Trophoblast cell (in vitro differentiated cells and primary cell): ENCODE data around the gene GADD45G.

Source experiments
- DNase-seq, 2 donors: peaks; one replicate each; pipeline ENCODE4 v3.0.0-alpha.2; 2016
- H2AFZ ChIP-seq: 2 replicates; pipeline ENCODE4 v1.6.1; 2013; ENCODE audit warnings: low read length, moderate library complexity, mild to moderate bottlenecking; ENCODE audit not compliant: insufficient read depth, poor library complexity
- H2AK5ac ChIP-seq: 2 replicates; pipeline ENCODE4 v1.6.1; 2013; ENCODE audit warnings: mild to moderate bottlenecking, low read length
- H2BK120ac ChIP-seq: 2 replicates; pipeline ENCODE4 v1.6.1; 2013; ENCODE audit warnings: low read length, mild to moderate bottlenecking, moderate library complexity; ENCODE audit not compliant: insufficient read depth, poor library complexity
- H2BK12ac ChIP-seq: 2 replicates; pipeline ENCODE4 v1.6.1; 2013; ENCODE audit warnings: mild to moderate bottlenecking, low read length, moderate library complexity
- H2BK5ac ChIP-seq: 2 replicates; pipeline ENCODE4 v1.6.1; 2013; ENCODE audit warnings: low read length, low read depth, moderate library complexity, mild to moderate bottlenecking; ENCODE audit not compliant: poor library complexity
- H3K14ac ChIP-seq: 2 replicates; pipeline ENCODE4 v1.6.1; 2013; ENCODE audit warnings: mild to moderate bottlenecking, low read length
- H3K18ac ChIP-seq: 2 replicates; pipeline ENCODE4 v1.6.1; 2013; ENCODE audit warnings: mild to moderate bottlenecking, low read length
- H3K23ac ChIP-seq: 2 replicates; pipeline ENCODE4 v1.6.1; 2013; ENCODE audit warnings: low read length
- H3K27ac ChIP-seq: 2 replicates; pipeline ENCODE4 v1.5.1; 2013; ENCODE audit warnings: low read depth, mild to moderate bottlenecking, inconsistent platforms, low read length, moderate library complexity
- H3K27me3 ChIP-seq: 2 replicates; pipeline ENCODE4 v1.6.1; 2013; ENCODE audit warnings: inconsistent platforms, mild to moderate bottlenecking, low read length, moderate library complexity; ENCODE audit not compliant: insufficient read depth
- H3K36me3 ChIP-seq, 2 experiments: 1 replicate in 1 of 2; 2 replicates in 1 of 2; pipeline ENCODE4 v1.6.1; 2013; ENCODE audit warnings: low read length in 2 of 2, mild to moderate bottlenecking in 2 of 2, moderate library complexity in 1 of 2; ENCODE audit not compliant: insufficient read depth in 2 of 2, control insufficient read depth in 1 of 2
- H3K4ac ChIP-seq: 2 replicates; pipeline ENCODE4 v1.6.1; 2013; ENCODE audit warnings: low read depth, mild to moderate bottlenecking, low read length, moderate library complexity
- H3K4me1 ChIP-seq, 2 experiments: 1 replicate in 1 of 2; 2 replicates in 1 of 2; pipeline ENCODE4 v1.6.1; 2013; ENCODE audit warnings: low read length in 2 of 2, mild to moderate bottlenecking in 2 of 2, moderate library complexity in 1 of 2; ENCODE audit not compliant: insufficient read depth in 2 of 2, control insufficient read depth in 1 of 2
- H3K4me2 ChIP-seq: 2 replicates; pipeline ENCODE4 v1.6.1; 2013; ENCODE audit warnings: inconsistent platforms, mild to moderate bottlenecking, low read length, moderate library complexity
- H3K4me3 ChIP-seq: 2 replicates; pipeline ENCODE4 v1.5.1; 2013; ENCODE audit warnings: mild to moderate bottlenecking, low read depth, low read length, inconsistent platforms
- H3K79me1 ChIP-seq: one replicate; pipeline ENCODE4 v1.6.1; 2013; ENCODE audit warnings: low read length
- H3K79me2 ChIP-seq: 2 replicates; pipeline ENCODE4 v1.6.1; 2013; ENCODE audit warnings: low read length, mild to moderate bottlenecking; ENCODE audit not compliant: control insufficient read depth, insufficient read depth, poor library complexity
- H3K9ac ChIP-seq: 2 replicates; pipeline ENCODE4 v1.6.1; 2013; ENCODE audit warnings: mild to moderate bottlenecking, low read length
- H3K9me3 ChIP-seq: 2 replicates; pipeline ENCODE4 v1.6.1; 2013; ENCODE audit warnings: low read depth, mild to moderate bottlenecking, control low read depth, inconsistent platforms, low read length; ENCODE audit not compliant: insufficient read depth
- H4K12ac ChIP-seq: 2 replicates; pipeline ENCODE4 v1.6.1; 2013; ENCODE audit warnings: low read depth, mild to moderate bottlenecking, low read length, moderate library complexity
- H4K8ac ChIP-seq: 2 replicates; pipeline ENCODE4 v1.6.1; 2013; ENCODE audit warnings: low read depth, mild to moderate bottlenecking, low read length, moderate library complexity
- H4K91ac ChIP-seq: one replicate; pipeline ENCODE4 v1.6.1; 2013; ENCODE audit warnings: low read depth, mild to moderate bottlenecking, low read length, moderate library complexity
- WGBS: extraction: QIAGEN DNeasy Blood & Tissue Kit; methylation state at CpG from one replicate; pipeline ENCODE4 v1.1.7; 2013; ENCODE audit warnings: missing lambda C conversion rate; ENCODE audit not compliant: insufficient read length, insufficient coverage; ENCODE audit errors: extremely low coverage; 5-methylcytosine and 5-hydroxymethylcytosine counted together

GADD45G gene

GRCh38 chr9:89655056-89655989 is 50.5 kb downstream of the GADD45G start:
- peak overlapping the region; percentile 3 for H2AK5ac ChIP-seq
- peak overlapping the region; percentile 14 for H2BK12ac ChIP-seq

More at GRCh38 chr9:89655056-89655989, 50.5 kb downstream of the GADD45G start:
- no peak for DNase-seq
- H3K23ac ChIP-seq = no peak overlapping the region
- no peak overlapping the region for H3K18ac ChIP-seq
- H2BK5ac ChIP-seq = no peak overlapping the region
- H3K4me1 ChIP-seq = peaks cover 0 to 5% of the 10 kb centered on the region in 2 experiments
- peak overlapping the region; percentile 22 for H3K14ac ChIP-seq
- H4K8ac ChIP-seq = no peak overlapping the region
- no peaks in the 10 kb centered on the region for H3K36me3 ChIP-seq
- no peak overlapping the region for H3K9ac ChIP-seq
- H4K91ac ChIP-seq = no peak overlapping the region
- H3K79me1 ChIP-seq = peaks cover under 1% of the 10 kb centered on the region
- no peak overlapping the region for H2AFZ ChIP-seq
- H3K27me3 ChIP-seq = no peaks in the 10 kb centered on the region
- H3K9me3 ChIP-seq = no peaks in the 10 kb centered on the region
- H3K79me2 ChIP-seq = no peaks in the 10 kb centered on the region
- H2BK120ac ChIP-seq = peak overlapping the region; percentile 10
- no peak overlapping the region for H4K12ac ChIP-seq
- no CpG with 5 or more reads among the region's 17 CpGs for WGBS
- H3K4me2 ChIP-seq = no peak overlapping the region
- H3K4me3 ChIP-seq = no peak overlapping the region
- no peak overlapping the region for H3K27ac ChIP-seq
- no peak overlapping the region for H3K4ac ChIP-seq
